GM21515 (cell line): ENCODE data around the gene SEMA3F.

Experiments
- ATAC-seq: cut with Tn5 transposase; IDR thresholded peaks from one replicate; pipeline ENCODE4 v1.9.1; 2021; ENCODE audit not compliant: unreplicated experiment

SEMA3F gene

GRCh38 chr3:50155491-50155878, 361 bp downstream of the SEMA3F start:
- ATAC-seq = no peak

DNA sequence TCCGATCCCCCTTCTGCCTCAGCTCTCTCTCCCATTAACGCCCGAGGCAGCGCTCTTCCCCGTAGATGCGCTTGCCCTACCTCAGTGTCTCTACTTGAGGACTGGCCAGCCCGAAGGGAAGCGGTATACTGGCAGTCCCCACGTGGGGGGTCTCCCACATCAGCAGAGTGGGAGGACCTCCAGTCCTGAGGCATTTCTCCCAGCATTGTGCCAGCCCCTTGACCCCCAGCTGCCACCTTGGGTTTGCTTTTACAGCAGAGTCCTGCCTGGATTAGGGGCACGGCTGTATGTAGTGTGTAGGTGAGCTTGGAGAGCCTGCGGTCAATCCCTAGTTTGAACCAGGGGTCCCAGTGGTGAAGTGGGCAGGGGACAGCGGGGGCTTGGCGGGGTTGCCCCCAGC, 767 bp downstream of the SEMA3F start:
- ATAC-seq = no peak

DNA sequence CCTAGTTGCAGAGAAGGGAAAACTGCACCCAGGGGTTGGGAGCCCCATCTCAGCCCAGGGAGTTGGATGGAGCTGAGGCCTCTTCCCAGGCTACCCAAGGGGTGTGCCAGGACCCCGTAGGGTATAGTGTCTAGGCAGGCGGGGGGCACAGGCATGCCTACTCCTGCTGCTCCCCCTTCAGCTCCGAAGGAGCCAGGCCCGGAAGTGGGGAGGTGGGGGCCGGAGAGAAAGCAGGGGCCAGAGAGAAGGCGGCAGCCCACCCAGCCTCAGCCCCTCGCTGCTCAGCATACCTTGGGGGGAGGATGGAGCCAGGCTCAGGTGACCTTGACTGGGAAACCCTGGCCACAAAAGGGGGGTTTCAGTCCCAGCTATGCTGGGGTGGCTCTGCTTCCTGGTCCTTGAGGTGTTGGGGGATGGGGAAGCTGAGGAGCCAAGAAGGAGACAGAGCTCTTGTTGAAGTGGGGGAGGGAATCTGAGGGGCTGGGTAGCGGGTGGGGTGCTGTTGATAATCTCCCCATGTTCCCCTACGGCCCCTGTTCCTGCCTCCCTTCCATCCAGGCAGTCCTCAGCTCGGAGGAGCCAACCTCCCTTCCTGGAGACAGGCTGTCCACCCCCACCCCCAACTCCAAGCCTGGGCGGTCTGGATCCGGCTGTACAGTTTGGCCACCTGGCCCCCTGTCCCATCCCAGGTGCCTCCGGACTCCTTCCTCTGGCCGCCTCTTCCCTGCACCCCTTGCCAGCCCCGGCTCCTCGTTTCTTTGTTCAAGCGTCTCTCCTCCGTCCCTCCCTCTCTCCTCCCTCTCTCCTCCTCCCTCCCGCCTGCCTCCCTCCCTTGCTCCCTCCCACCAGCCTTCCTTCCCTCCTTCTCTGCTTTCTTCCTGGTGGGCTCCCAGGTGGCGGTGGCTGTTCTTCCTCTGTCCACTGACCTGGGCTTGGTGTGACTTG, 1.7 kb downstream of the SEMA3F start:
- ATAC-seq = no peak

DNA sequence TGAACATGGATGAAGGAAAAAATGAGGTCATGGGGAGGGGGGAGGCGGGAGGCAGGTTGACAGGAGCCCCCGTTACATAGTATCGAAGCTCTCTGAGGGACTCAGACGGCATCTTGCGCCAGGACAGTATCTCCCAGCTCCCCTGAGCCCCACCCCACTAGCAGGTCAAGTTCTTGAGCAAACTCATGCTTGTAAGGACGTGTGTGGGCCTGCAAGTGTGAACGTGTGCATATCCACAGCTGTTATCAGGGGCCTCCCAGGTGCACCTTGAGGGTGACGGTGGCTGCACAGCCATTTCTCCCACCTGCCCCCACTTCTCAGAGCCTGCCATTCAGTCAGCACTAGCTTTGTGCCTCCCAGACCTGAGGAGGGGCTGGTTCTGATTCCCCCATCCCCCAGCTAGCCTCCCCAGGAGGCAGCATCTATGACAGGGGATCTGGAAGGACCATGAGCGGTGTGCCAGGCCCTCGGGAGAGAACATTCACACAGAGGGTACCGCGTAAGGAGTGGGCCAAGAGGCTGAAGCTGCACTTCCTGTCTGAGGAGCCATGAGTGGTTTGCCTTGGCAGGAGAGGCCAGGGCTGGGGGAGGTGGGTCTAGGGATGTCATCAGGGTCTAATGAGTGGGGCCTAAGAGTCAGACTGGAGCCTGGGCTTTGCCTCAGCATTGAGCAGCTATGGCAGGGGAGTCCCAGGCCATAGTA, 2.9 kb downstream of the SEMA3F start:
- no peak for ATAC-seq

GRCh38 chr3:50158530-50159146, 3.5 kb downstream of the SEMA3F start:
- ATAC-seq = no peak

DNA sequence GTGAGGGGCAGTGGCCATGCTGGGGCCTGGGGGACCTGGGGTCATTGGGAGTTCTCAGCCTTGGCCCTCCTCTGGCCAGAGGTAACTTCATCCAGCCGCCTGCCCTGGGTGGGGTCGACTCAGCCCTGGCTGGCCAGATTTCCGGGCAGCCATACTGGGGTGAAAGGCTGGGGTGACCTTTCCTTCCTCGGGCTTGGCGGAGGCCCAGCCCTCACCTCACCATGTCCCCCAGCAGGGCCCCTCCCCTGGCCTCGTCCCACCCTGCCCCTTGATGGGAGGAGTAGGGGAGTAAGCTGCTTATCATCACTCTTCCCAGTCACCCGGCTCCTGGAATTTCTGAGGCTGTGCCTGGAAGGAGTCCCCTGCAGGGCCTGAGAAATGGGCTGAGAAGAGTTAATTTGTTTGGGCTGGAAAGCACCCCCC, 5.4 kb downstream of the SEMA3F start:
- no peak for ATAC-seq

GRCh38 chr3:50161320-50161719, 6.2 kb downstream of the SEMA3F start:
- no peak for ATAC-seq

- no peak for ATAC-seq
These were observed 7.1 kb downstream of the SEMA3F start for GRCh38 chr3:50162034-50162883.

- no peak for ATAC-seq
These were observed 8.7 kb downstream of the SEMA3F start for GRCh38 chr3:50163572-50164455.

- ATAC-seq = no peak
These were observed 9.4 kb downstream of the SEMA3F start for GRCh38 chr3:50164481-50164880.

DNA sequence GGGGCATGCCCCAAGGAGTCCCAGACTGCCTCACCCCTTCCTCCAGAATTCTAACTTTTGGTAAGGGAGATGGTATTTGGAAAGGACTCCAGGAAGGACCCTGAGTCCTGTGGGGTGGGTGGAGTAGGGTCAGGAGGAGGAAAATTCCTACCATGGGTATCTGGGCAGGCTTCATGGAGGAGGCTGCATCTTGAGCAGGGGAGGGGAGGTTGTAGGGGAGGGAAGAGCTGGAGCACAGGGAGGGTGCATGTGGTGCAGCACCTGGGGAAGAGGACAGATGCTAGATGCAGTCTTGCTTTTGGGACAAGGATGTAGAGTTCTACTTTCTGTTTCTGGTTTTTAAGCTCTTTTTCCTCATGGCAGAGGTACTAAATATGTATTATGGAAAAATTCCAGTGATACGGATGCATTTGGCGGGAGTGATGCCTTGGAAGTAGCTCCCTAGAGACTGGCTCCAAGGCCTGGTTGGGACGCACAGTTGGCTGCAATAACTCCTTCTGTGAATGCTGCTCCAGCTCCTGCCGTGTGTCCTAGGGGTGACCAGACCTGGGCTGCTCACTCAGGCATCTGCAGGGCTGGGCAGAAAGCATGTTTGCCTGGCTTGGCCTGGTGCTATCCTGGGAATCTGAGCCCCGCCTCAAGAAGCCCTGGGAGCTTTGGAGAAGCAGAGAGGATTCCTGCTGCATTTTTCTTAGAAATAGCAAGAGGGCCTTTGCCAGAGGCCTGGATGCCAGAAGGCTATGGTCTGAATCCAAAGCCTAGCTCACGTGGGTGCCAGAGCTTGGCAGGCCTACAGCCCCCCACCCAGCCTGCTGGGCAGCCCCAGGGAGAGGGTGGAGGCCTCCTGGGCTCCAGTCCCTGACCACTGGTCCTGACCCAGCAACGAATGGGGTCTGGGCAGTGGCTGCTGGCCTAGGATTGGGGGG, 10.1 kb downstream of the SEMA3F start:
- ATAC-seq = no peak

DNA sequence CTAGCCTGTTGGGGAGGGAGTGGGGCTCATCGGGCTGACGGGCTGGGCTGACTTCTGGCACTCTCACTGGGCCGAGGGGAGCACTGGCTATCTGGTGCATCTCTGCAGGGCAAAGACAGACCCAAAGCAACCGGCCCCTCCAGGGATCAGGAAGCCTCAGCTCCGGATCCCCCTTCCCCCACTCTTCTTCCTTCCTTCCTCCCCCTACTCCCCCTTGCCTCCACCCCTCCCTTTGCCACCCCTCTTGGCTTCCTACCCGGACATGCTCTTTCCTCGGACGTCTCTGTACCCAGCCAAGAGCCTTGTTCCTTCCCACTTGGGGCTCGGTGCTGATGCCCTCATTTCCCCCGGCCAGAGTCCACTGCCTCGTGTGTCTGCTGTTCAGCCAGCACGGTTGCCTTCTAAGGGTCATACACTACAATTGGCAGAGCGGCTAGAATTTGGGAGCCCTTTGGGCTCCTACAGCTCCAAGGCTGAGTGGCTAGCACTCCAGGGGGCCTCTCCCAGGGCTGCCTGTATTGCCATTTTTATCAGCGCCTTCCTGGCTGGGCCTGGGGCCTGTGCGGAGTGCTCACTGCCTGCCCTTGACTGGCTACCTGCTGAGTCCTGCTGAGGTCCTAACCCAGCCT, 10.9 kb downstream of the SEMA3F start:
- no peak for ATAC-seq

DNA sequence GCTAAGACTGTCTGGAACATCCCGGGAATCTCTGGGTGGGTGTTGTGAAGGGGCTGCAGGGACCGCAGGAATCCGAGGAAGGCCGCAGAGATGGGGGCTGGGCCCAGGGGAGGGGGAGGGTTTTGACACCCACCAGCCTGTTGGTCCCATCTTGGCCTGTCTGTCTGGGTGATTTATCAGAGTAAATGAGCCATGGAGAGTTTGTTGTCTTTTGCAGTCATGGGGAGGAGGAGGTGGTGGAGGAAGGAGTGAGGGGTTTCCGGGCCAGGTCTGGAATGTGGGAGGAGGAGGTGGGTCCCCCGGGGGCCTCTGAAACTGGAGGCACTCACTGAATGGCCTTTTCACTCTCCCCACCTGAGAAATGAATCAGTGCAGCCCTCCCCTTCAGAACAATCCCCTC, 11.5 kb downstream of the SEMA3F start:
- no peak for ATAC-seq

DNA sequence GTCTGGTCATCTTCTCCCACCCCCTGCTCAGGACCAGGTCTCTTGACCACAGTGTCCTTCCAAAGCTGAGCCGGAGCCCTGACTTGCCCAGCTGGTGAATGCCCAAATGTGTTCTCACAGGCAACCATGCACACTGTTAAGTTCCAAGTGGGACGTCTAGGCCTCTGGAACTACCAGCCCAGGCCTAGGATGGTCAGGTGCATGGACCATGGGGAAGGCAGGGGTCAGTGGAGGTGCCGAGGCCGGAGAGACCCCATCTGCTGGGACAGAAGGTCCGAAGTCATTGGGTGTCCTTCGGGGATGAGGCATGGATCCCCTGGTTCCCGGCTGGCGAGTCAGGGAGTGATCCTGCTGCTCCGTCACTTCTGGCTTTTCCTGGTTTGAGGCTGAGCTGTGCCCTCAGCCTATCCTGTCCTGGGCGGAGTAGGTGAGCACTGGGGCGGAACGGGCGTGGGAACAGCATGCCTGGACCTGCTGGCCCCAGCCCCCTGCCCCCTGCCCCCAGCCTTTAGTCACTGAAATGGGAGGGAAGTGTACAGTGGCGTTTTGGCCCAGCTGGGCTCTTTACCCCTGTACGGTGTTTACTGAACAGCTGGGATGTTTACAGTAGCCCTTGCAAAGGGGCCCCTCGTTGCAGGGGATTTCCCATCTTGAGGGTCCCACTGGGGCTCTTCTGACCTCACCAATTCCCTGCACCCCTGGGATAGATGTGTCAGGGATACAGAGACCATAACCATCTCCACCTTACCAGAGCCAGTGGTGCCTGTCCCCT, 12.1 kb downstream of the SEMA3F start:
- ATAC-seq = no peak

DNA sequence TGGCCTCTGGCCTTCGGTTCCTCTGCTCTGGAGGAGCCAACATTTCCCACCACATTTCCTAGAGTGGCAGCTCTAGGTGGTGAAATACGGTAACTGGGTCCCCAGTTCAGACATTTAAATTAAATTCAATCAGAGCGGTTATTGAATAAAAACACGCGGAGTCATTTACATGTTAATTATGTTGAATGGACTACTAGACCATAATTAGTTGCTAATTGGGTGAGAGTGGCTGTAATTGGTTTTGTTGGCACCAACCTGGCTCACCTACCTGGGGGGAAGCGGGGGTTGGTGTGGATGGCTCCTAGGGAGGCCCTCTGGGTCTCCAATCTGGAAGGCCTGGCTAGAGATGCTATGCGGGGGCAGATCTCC, 12.7 kb downstream of the SEMA3F start:
- ATAC-seq = no peak

DNA sequence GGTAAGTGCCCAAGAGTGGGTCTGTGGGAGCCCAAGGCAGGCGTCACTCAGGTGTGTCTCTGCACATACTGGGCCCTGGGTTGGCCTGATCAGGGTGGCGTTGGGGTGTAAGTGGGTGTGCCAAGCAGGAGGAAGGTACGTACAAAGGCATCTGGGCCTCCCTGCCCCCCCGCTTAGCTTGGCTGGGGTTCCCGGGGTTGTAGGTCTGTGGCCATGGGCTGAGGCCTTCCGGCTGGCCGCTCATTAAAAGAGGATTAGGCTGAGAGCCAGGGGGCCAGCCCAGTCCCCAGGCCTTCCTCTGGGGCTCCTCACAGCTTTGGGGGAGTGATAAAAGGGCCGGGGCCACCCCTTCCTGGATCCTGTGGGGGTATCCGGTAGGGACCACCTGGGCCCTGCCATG, 13.3 kb downstream of the SEMA3F start:
- ATAC-seq = no peak

DNA sequence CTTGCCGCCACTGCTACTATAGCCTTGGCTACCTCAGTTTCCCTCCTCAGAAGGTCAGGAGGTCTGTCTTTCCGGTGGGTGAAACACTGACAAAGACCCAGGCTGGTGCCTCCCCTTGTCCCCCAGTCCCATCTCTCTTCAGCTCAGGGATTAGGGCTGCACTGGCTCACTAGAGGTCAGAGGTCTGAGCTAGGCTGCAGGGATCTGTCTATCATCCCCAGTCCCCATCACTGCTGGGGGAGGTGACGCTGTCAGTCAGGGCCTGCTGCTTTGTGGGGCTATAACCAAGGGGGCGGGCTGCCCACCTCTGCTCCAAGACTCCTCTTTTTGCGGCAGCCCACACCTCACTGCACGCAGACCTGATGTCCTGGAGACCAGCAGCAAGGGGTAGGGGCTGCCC, 13.7 kb downstream of the SEMA3F start:
- no peak for ATAC-seq
